Stimulated activated CD4-positive, alpha-beta T cell treated with anti-CD3 and anti-CD28 coated beads, Interleukin-1b, Interleukin-23, amount 100 ng/mL, for 1 hour (primary cell): Measurements from ENCODE around the gene OR14K1.
"Not testable (repeated sequence)": the region's sequence is repeated elsewhere in the genome, so short reads cannot be mapped to it uniquely, and the experiment has no call there.

ENCODE experiments used
- DNase-seq, 2 donors: peaks; one replicate each; pipeline ENCODE4 v3.0.0-alpha.2; 2020; ENCODE audit warnings: low read depth in 2 of 2

Gene OR14K1

GRCh38 chr1:247738315-247738714, at the start of gene OR14K1:
TSS of gene OR14K1 (plus strand) at chr1:247738615. CDS start at chr1:247738615, 0 bp downstream.
- DNase-seq = no peak

DNA sequence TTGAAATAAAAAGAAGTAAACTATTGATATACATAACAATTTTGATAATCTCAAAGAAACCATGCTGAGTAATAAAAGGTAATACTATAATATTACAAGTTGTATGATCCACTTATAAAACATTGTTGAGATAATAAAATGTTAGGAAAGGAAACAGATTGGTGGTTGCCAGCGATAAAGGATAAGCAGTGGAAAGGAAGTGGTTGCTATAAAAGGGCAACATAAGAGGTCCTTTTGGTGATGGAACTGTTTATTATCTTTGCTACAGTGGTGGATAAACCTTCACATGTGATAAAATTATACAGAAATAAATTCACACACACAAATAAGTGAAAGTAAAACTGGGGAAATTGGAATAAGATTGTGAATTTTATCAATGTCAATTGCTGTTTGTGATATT, 37.1 kb upstream of the OR14K1 start:
- DNase-seq = no peak

DNA sequence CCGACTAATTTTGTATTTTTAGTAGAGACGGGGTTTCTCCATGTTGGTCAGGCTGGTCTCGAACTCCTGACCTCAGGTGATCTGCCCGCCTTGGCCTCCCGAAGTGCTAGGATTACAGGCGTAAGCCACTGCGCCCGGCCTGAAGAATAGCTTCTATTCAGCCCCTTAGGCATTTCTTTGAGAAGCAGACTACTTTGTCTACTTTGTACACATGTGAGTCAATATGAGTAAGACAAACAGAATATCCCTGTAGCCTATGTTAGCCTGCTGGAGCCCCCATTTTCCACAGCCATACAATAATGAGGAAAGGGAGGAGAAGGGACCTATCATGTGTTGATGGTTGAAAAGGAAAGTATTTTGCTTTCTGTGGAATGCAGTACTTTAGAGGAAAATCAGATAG, 27.7 kb upstream of the OR14K1 start:
- DNase-seq = not testable (repeated sequence)

DNA sequence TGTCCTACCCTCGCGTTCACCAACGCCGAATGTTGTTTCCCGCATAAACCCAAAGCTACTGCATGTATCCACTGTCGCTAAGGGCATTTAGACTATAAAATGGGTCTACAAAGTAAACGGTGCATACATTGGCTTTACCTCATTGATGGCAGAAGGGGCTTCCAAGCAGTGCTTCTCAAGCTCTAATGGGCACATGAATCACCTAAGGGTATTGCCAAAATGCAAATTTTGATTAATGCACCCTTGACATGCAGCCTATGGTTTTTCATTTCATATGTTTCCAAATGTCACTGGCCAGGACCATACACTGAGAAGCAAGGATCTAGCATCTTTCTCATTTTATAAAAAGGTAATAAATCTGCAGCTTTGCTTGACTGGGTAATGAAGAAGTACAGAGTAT, 24.7 kb upstream of the OR14K1 start:
- DNase-seq = no peak

DNA sequence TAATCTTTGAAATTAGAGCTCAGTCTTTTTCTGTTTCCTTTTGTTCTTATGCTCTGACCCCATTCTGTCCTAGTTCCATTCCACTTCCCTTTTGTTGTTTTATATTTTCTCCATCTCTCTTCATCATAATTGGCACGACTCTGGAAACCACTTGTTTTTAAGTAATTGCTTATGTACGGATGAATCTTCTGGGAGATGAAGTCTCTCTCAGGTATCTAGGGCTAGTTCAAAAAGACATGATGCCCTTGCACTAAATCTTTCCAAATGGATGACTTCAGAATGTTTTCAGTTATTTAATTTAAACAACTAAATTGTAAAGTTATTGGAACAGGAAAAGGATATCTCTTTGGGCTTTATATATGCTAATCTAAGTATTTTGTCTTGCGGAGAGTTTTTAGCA, 21.9 kb upstream of the OR14K1 start, which contains the start of gene OR6F1:
TSS of gene OR6F1 (minus strand) at position 101 of the 400 bp plus-strand sequence. CDS start 3,891 bp downstream, outside the sequence.
- DNase-seq = no peak

- no peak for DNase-seq
Observed at GRCh38 chr1:247721222-247721621, 17.2 kb upstream of the OR14K1 start.

GRCh38 chr1:247740721-247741120, 2.3 kb downstream of the OR14K1 start:
- no peak for DNase-seq

GRCh38 chr1:247741756-247742155, 3.3 kb downstream of the OR14K1 start:
- DNase-seq = no peak

- not testable (repeated sequence) for DNase-seq
Observed at GRCh38 chr1:247742215-247742760, 3.9 kb downstream of the OR14K1 start.

- DNase-seq = no peak
Observed at GRCh38 chr1:247746391-247746935, 8.0 kb downstream of the OR14K1 start.

- no peak for DNase-seq
Observed at GRCh38 chr1:247747616-247748015, 9.2 kb downstream of the OR14K1 start.

DNA sequence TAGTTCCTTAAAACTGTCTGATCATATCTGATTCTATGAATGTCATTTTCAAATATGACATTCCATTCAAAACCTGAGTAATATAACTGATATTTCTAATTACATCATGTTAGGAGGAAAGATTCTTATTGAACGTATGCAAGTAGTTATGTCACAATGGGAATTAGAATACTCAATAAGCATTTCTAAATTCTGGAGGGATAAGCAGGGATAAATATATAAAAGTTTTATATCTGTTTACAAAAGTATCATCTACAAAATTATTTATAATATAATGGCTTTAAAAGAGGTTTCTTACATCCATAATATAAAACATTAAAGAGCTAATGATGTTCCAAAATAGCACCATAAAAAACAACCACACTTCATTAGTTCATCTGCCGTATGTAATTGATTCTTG, 9.6 kb downstream of the OR14K1 start, which contains the start of gene OR14A2:
TSS of gene OR14A2 (minus strand) at position 101 of the 400 bp plus-strand sequence.
- no peak for DNase-seq

GRCh38 chr1:247749870-247750269, 11.5 kb downstream of the OR14K1 start:
- DNase-seq = no peak

- not testable (repeated sequence) for DNase-seq
Observed at GRCh38 chr1:247754311-247754710, 15.9 kb downstream of the OR14K1 start.

DNA sequence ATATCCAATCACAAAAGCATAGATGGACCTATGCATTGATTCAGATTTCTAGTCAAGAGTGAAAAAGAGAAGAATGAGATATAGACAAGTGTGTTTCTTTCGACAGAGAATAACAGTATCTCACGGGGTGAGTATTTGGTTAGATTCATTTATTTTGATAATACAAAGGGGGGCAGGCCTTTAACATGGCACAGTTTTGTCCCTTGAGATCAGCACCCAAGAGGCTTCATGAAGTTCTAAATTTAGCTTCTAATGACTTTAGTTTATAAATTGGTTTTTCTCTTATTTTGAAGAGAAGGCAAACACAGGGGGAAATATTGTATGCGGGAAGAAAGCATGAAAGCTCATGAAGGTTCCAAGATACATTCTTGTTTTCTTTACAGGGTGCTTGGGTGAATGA, 22.0 kb downstream of the OR14K1 start, which contains the start of gene OR1C1:
TSS of gene OR1C1 (minus strand) at position 101 of the 400 bp plus-strand sequence. CDS start 2,150 bp downstream, outside the sequence.
- no peak for DNase-seq

- no peak for DNase-seq
Observed at GRCh38 chr1:247769603-247770002, 31.2 kb downstream of the OR14K1 start.
